Endothelial cell (in vitro differentiated cells): Measurements from ENCODE around the gene PRAC1. TPM values are rescaled to one million over a fixed set of nuclear protein-coding genes. Genes with fewer than 3 reads are reported as not detected.

Experiments
- DNase-seq: peaks from one replicate; pipeline ENCODE4 v3.0.0; 2021; ENCODE audit warnings: low spot score
- H3K27ac Mint-ChIP-seq: one replicate; pipeline ENCODE4 v1.8.0; 2021; ENCODE audit warnings: mixed read lengths, inconsistent platforms; ENCODE audit not compliant: unreplicated experiment
- H3K27me3 Mint-ChIP-seq: one replicate; pipeline ENCODE4 v1.8.0; 2021; ENCODE audit warnings: mild to moderate bottlenecking, moderate library complexity, mixed read lengths, inconsistent platforms; ENCODE audit not compliant: unreplicated experiment
- H3K36me3 Mint-ChIP-seq: one replicate; pipeline ENCODE4 v1.8.0; 2021; ENCODE audit warnings: mild to moderate bottlenecking, low read depth, mixed read lengths, inconsistent platforms; ENCODE audit not compliant: unreplicated experiment
- H3K4me1 Mint-ChIP-seq: one replicate; pipeline ENCODE4 v1.8.0; 2021; ENCODE audit warnings: mild to moderate bottlenecking, mixed read lengths, inconsistent platforms; ENCODE audit not compliant: unreplicated experiment
- H3K4me3 Mint-ChIP-seq: one replicate; pipeline ENCODE4 v1.8.0; 2021; ENCODE audit warnings: mild to moderate bottlenecking, mixed read lengths, inconsistent platforms; ENCODE audit not compliant: unreplicated experiment
- H3K9me3 Mint-ChIP-seq: one replicate; pipeline ENCODE4 v1.8.0; 2021; ENCODE audit warnings: mixed read lengths, inconsistent platforms; ENCODE audit not compliant: unreplicated experiment
- CTCF ChIP-seq: fragments of 200-600 bp; sonication (generic); IDR thresholded peaks from one replicate; pipeline ENCODE4 v1.5.0; 2021; ENCODE audit warnings: antibody characterized with exemption; ENCODE audit not compliant: unreplicated experiment
- total RNA-seq: library from RNA; stranded (reverse); fragmentation: NEBNext Ultra II Directional; extraction: Animal tissue kit (Norgen Biotek cat#: 25700); gene quantifications from one replicate; pipeline ENCODE4 v1.2.1, GENCODE V29; 2021; ENCODE audit not compliant: unreplicated experiment

PRAC1 gene
- total RNA-seq, 1 donor from 2014 or later = not detected

DNA sequence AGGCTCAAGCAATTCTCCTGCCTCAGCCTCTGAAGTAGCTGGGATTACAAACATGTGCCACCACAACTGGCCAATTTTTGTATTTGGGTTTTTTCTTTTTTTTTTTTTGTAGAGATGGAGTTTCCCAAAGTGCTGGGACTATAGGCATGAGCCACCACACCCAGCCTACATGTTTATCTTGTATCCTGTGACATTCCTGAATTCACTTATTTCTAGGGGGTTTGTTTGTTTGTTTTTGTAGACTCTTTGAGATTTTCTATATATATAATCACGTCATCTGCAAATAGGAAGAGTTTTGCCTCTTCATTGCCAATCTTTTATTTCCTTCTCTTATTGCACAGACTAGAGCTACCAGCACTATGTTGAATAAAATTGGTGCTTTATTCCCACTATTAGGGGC, 29.1 kb downstream of the PRAC1 start:
- Mint-ChIP-seq H3K4me1 (peaks cover 6% of the 10 kb centered on the region), H3K9me3 (no peaks in the 10 kb centered on the region), H3K27ac (no peak overlapping the region), H3K27me3 (no peaks in the 10 kb centered on the region), H3K36me3 (no peaks in the 10 kb centered on the region), H3K4me3 (no peak overlapping the region)
- no peak for TF ChIP-seq CTCF
- no peak for DNase-seq

DNA sequence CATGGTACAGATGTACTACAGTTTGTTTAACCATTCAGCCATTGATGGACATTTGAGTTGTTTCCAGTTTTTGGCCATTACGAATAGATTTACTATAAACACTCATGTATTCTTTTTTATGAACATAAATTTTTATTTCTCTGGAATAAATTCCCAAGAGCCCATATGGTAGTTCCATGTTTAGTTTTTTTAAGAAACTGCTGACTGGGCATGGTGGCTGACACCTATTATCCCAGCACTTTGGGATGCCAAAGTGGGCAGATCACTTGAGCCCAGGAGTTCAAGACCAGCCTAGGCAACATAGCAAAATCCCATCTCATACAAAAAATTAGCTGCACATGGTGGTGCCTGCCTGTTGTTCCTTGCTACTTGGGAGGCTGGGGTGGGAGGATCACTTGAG, 30.3 kb downstream of the PRAC1 start:
- peaks cover 1% of the 10 kb centered on the region for H3K27me3 Mint-ChIP-seq
- H3K9me3 Mint-ChIP-seq = no peaks in the 10 kb centered on the region
- TF ChIP-seq CTCF = no peak
- no peak overlapping the region for H3K4me3 Mint-ChIP-seq
- H3K36me3 Mint-ChIP-seq = no peaks in the 10 kb centered on the region
- no peak for DNase-seq
- peaks cover 6% of the 10 kb centered on the region for H3K4me1 Mint-ChIP-seq
- no peak overlapping the region for H3K27ac Mint-ChIP-seq

- DNase-seq = no peak
- H3K36me3 Mint-ChIP-seq = no peaks in the 10 kb centered on the region
- no peak overlapping the region for H3K27ac Mint-ChIP-seq
- H3K27me3 Mint-ChIP-seq = peaks cover 1% of the 10 kb centered on the region
- no peak overlapping the region for H3K4me3 Mint-ChIP-seq
- no peak for TF ChIP-seq CTCF
- no peaks in the 10 kb centered on the region for H3K9me3 Mint-ChIP-seq
- H3K4me1 Mint-ChIP-seq = peaks cover 6% of the 10 kb centered on the region
Measured at GRCh38 chr17:48690655-48691054, 31.7 kb downstream of the PRAC1 start.

DNA sequence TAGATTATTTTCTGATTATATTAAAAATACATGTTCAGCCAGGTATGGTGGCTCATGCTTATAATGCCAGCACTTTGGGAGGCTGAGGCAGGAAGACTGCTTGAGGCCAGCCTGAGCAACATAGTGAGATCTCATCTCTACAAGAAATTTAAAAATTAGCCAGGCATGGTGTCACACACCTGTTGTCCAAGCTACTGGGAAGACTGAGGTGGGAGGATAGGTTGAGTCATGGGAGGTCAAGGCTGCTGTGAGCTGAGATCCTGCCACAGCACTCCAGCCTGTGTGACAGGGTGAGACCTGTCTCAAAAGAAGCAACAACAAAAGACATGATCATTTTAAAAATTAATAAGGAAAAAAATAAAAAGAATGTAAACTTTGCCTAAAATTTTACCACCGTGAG, 40.7 kb downstream of the PRAC1 start:
- no peak for DNase-seq
- Mint-ChIP-seq H3K27me3 (peaks cover 2% of the 10 kb centered on the region), H3K9me3 (no peaks in the 10 kb centered on the region), H3K4me1 (peaks cover 2% of the 10 kb centered on the region), H3K4me3 (no peak overlapping the region), H3K27ac (no peak overlapping the region), H3K36me3 (no peaks in the 10 kb centered on the region)
- no peak for TF ChIP-seq CTCF

GRCh38 chr17:48679385-48680096, 42.8 kb downstream of the PRAC1 start:
- no peak for TF ChIP-seq CTCF
- Mint-ChIP-seq H3K4me1 (peaks cover 2% of the 10 kb centered on the region), H3K4me3 (no peak overlapping the region), H3K27ac (no peak overlapping the region), H3K9me3 (no peaks in the 10 kb centered on the region), H3K36me3 (no peaks in the 10 kb centered on the region), H3K27me3 (peaks cover 4% of the 10 kb centered on the region)
- DNase-seq = no peak
